ENCODE results near the gene RASA3. TPM values are rescaled to one million over a fixed set of nuclear protein-coding genes. Genes with fewer than 3 reads are reported as not detected.

Gene RASA3
- polyA plus RNA-seq, 5 donors = 10.5 to 14.4 (median 12.2) TPM

GRCh38 chr13:113938246-113938645 lies 194.2 kb downstream of the RASA3 start:
- DNase-seq = no peak

GRCh38 chr13:113937527-113938180 lies 194.8 kb downstream of the RASA3 start:
- DNase-seq = no peak

- DNase-seq = no peak
Measured at GRCh38 chr13:113937073-113937472, 195.3 kb downstream of the RASA3 start.

DNA sequence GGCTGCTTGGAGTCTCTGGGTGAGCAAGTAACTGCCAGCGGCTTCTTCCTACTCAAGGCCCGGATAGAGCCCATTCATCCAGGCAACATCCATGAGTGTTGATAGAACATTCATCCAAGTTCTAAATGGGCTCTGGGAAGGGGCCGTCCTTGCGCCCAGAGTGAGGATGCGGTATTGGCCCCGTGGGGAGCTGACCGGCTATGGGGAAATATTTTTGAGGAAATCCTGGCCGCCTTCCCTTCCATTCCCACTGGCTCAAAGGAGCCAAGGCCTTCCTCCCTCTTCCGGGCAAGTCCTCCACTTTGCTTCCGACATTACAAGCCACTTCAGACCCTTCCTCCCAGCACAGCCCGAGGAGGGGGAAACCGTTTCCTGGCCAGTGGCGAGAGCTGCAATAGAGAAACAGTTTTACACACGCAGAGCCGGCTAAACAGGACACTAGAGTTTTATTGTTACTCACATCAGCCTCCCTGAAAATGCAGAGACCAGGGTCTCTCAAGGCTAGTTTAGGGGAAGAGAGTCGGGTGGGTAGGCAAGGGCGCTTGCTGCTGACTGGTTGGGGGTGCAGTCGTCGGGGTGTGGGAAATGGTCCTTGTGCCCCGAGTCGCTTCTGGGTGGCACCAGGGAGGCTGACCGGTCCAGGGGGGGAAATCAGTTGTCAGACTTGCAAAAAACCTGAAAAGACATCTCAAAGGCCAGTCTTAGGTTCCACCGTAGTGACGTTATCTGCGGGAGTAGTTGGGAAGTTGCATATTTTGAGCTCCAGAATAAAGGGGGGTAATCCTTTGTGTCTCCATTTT lies 196.1 kb downstream of the RASA3 start:
- DNase-seq = no peak

GRCh38 chr13:113935001-113935844 lies 197.2 kb downstream of the RASA3 start:
- no peak for DNase-seq

- no peak for DNase-seq
Measured at GRCh38 chr13:113934576-113934975, 197.8 kb downstream of the RASA3 start.

DNA sequence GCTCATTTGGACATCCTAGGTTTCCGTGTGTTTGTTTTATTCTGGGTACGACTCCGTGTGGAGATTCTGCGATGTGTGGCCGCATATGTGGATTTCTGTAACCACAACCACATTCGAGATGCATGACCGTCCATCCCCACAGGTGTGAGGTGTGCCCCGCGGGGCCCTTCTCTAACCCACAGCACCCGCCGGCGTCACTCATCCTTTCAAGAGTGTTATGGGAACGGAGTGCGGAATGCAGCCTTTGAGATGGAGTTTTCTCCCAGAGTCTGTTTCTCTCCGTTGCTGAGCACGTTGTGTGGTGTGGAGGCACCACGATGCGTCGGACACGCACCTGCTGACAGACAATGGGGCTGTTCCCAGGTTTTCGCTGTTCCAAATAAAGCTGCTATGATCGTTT lies 198.5 kb downstream of the RASA3 start:
- DNase-seq = no peak

DNA sequence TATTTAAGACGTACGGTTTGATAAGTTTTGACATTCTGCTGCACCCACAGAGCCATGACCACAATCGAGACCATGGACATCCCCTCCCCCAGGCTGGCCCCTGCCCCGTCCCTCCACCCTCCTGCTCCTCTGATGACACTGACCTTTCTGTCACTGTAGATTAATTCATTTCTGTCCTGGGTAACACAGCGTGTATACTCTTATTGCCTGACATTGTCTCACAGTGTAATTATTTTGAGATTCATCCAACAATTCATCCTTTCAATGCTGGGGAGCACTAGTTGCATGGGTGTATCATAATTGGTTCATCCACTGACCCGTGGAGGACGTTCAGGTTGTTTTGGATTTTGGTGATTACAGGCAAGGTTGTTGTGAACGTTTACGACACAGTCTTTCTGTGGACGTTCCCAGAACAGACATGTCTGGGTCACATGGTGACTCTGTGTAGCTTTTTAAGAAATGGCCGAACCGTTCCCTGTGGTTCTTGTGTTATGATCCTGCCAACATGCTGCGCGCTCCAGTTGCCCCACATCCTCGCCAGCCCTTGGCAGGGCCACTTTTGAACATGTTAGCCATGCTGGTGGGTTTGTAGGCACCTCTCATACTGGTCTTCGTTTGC lies 200.5 kb downstream of the RASA3 start:
- no peak for DNase-seq

GRCh38 chr13:113930671-113931637 lies 201.5 kb downstream of the RASA3 start:
- no peak for DNase-seq

- no peak for DNase-seq
Measured at GRCh38 chr13:113929628-113930615, 202.5 kb downstream of the RASA3 start.

GRCh38 chr13:113928685-113929627 lies 203.5 kb downstream of the RASA3 start:
- DNase-seq = peak; percentile 63 to 67

Other genes starting within 250 kb of the RASA3 start
- gene C13orf46, start 158.5 kb downstream of the RASA3 start, polyA plus RNA-seq (ENCODE audit: insufficient read depth in 1 of 5, insufficient read length in 5 of 5, low replicate concordance in 1 of 5) = under 1 TPM; 0.18 to 0.48 (median 0.27) TPM
- 1 to 10 TPM in 2 of 5 donors, under 1 TPM in 2, not detected in 1; 0.68 to 1.1 (median 0.90) TPM for gene CFAP97D2, start 46.6 kb upstream of the RASA3 start, polyA plus RNA-seq (ENCODE audit: insufficient read depth in 1 of 5, insufficient read length in 5 of 5, low replicate concordance in 1 of 5)
- 100 to 1,000 TPM in 4 of 5 donors, 10 to 100 TPM in 1; 91.4 to 170 (median 129) TPM for gene CDC16, start 102.3 kb upstream of the RASA3 start, polyA plus RNA-seq (ENCODE audit: insufficient read depth in 1 of 5, insufficient read length in 5 of 5, low replicate concordance in 1 of 5)
- gene UPF3A, start 149.0 kb upstream of the RASA3 start, polyA plus RNA-seq (ENCODE audit: insufficient read depth in 1 of 5, insufficient read length in 5 of 5, low replicate concordance in 1 of 5) = 100 to 1,000 TPM; 125 to 184 (median 154) TPM
- 10 to 100 TPM; 22.9 to 34.8 (median 24.2) TPM for gene CHAMP1, start 181.9 kb upstream of the RASA3 start, polyA plus RNA-seq (ENCODE audit: insufficient read depth in 1 of 5, insufficient read length in 5 of 5, low replicate concordance in 1 of 5)